ENCODE results near the gene TMEM239.

DNA sequence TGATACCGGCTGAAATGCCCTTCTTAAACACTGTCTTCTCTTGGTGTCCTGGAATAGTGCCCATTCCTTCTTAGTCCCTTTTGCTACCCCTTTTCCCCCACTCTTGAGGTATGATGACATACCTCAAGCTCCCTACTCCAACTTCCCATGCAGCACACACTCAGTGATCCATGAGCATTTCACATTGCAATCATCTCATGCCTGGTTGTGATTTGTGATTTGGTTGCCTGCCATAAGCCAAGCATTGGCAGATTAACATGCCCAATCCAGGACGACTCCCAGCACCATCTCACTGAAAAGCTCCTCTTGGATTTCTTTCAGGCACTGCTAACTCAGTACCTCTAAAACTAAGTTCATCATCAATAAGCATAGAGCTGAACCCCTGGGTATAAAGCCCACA, 42.4 kb downstream of the TMEM239 start:
- TF ChIP-seq, protein P1, sequence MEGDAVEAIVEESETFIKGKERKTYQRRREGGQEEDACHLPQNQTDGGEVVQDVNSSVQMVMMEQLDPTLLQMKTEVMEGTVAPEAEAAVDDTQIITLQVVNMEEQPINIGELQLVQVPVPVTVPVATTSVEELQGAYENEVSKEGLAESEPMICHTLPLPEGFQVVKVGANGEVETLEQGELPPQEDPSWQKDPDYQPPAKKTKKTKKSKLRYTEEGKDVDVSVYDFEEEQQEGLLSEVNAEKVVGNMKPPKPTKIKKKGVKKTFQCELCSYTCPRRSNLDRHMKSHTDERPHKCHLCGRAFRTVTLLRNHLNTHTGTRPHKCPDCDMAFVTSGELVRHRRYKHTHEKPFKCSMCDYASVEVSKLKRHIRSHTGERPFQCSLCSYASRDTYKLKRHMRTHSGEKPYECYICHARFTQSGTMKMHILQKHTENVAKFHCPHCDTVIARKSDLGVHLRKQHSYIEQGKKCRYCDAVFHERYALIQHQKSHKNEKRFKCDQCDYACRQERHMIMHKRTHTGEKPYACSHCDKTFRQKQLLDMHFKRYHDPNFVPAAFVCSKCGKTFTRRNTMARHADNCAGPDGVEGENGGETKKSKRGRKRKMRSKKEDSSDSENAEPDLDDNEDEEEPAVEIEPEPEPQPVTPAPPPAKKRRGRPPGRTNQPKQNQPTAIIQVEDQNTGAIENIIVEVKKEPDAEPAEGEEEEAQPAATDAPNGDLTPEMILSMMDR (conservative IDR thresholded peaks at IDR 0.05 in 1 of 2, IDR thresholded peaks at IDR 0.05 in 1 of 2; ENCODE audit: extremely low read depth in 1 of 2, insufficient read depth in 1 of 2, low read depth in 1 of 2, low read length in 2 of 2): no peak
- TF ChIP-seq EZH2 (IDR thresholded peaks at IDR 0.05; ENCODE audit: borderline replicate concordance, low read length): no peak
